CD14-positive monocyte (primary cell): ENCODE results near the gene COL25A1. TPM values are rescaled to one million over a fixed set of nuclear protein-coding genes. Genes with fewer than 3 reads are reported as not detected.

Source experiments
- DNase-seq, 3 donors: peaks; one replicate each; pipeline ENCODE4 v3.0.0-alpha.2; 2011 to 2022
- H2AFZ ChIP-seq: 2 replicates; pipeline ENCODE4 v1.6.0; 2012; ENCODE audit warnings: mild to moderate bottlenecking, low read depth, low read length, inconsistent platforms; ENCODE audit not compliant: insufficient read depth, poor library complexity, severe bottlenecking
- H3K27ac ChIP-seq, 2 donors: 1 replicate in 1 of 2; 2 replicates in 1 of 2; pipeline ENCODE4 v1.5.1; 2012 to 2013; ENCODE audit warnings: low read length in 2 of 2, control low read depth in 1 of 2, inconsistent platforms in 1 of 2, low read depth in 1 of 2, mild to moderate bottlenecking in 1 of 2
- H3K27me3 ChIP-seq, 2 donors: one replicate each; pipeline versions ENCODE4 v1.6.0 to v1.6.1; 2011 to 2013; ENCODE audit warnings: low read length in 2 of 2; ENCODE audit not compliant: control insufficient read depth in 2 of 2, insufficient read depth in 2 of 2
- H3K36me3 ChIP-seq, 2 donors: replicated peaks in 1 of 2; 1 replicate in 1 of 2; 2 replicates in 1 of 2; pipeline versions ENCODE4 v1.5.1 to v1.6.1; 2012 to 2013; ENCODE audit warnings: low read length in 2 of 2, control low read depth in 1 of 2, inconsistent platforms in 1 of 2, mild to moderate bottlenecking in 1 of 2; ENCODE audit not compliant: insufficient read depth in 2 of 2, control insufficient read depth in 1 of 2
- H3K4me1 ChIP-seq, 2 donors: 1 replicate in 1 of 2; 2 replicates in 1 of 2; pipeline versions ENCODE4 v1.5.1 to v1.6.1; 2012 to 2013; ENCODE audit warnings: low read length in 2 of 2, control low read depth in 1 of 2, inconsistent platforms in 1 of 2, mild to moderate bottlenecking in 1 of 2, moderate library complexity in 1 of 2; ENCODE audit not compliant: insufficient read depth in 2 of 2, control insufficient read depth in 1 of 2
- H3K4me2 ChIP-seq: replicated peaks from 2 replicates; pipeline ENCODE3; 2012; ENCODE audit warnings: low read length, moderate library complexity, mild to moderate bottlenecking; ENCODE audit not compliant: poor library complexity, severe bottlenecking; ENCODE audit errors: extremely low read depth
- H3K4me3 ChIP-seq, 3 experiments: fragments of 200-600 bp in 1 of 3; sonication (generic) in 1 of 3; replicated peaks in 1 of 3; 1 replicate in 2 of 3; 2 replicates in 1 of 3; pipeline ENCODE4 v1.5.1; 2011 to 2013; ENCODE audit warnings: low read length in 3 of 3, mild to moderate bottlenecking in 3 of 3, control low read depth in 2 of 3, low read depth in 2 of 3, inconsistent platforms in 1 of 3, moderate library complexity in 1 of 3
- H3K79me2 ChIP-seq: 2 replicates; pipeline ENCODE4 v1.6.0; 2012; ENCODE audit warnings: mild to moderate bottlenecking, control low read depth, inconsistent platforms, low read length, moderate library complexity; ENCODE audit not compliant: insufficient read depth
- H3K9ac ChIP-seq: 2 replicates; pipeline ENCODE4 v1.6.0; 2017; ENCODE audit warnings: low read length, mild to moderate bottlenecking; ENCODE audit not compliant: insufficient read depth, poor library complexity, severe bottlenecking
- H3K9me3 ChIP-seq, 2 donors: replicated peaks in 1 of 2; 1 replicate in 1 of 2; 2 replicates in 1 of 2; pipeline versions ENCODE4 v1.5.1 to v1.6.1; 2012 to 2013; ENCODE audit warnings: low read length in 2 of 2, control low read depth in 1 of 2; ENCODE audit not compliant: control insufficient read depth in 1 of 2, insufficient read depth in 1 of 2
- H4K20me1 ChIP-seq: 2 replicates; pipeline ENCODE4 v1.6.0; 2012; ENCODE audit warnings: mild to moderate bottlenecking, low read length, control low read depth, moderate library complexity; ENCODE audit not compliant: insufficient read depth
- H3K27ac Mint-ChIP-seq, 7 donors: one replicate each; pipeline ENCODE4 v1.8.0; 2020; ENCODE audit warnings: mild to moderate bottlenecking in 7 of 7, mixed read lengths in 7 of 7, moderate library complexity in 6 of 7, inconsistent platforms in 2 of 7
- H3K27me3 Mint-ChIP-seq, 3 donors: one replicate each; pipeline ENCODE4 v1.8.0; 2021 to 2022; ENCODE audit warnings: low read depth in 3 of 3, mild to moderate bottlenecking in 3 of 3, mixed read lengths in 3 of 3, moderate library complexity in 3 of 3, inconsistent platforms in 1 of 3
- H3K36me3 Mint-ChIP-seq, 2 donors: one replicate each; pipeline ENCODE4 v1.8.0; 2020; ENCODE audit warnings: mixed read lengths in 2 of 2, inconsistent platforms in 1 of 2, mild to moderate bottlenecking in 1 of 2
- H3K4me1 Mint-ChIP-seq: one replicate; pipeline ENCODE4 v1.8.0; 2020; ENCODE audit warnings: mild to moderate bottlenecking, mixed read lengths
- H3K4me3 Mint-ChIP-seq, 2 donors: one replicate each; pipeline ENCODE4 v1.8.0; 2020; ENCODE audit warnings: mild to moderate bottlenecking in 2 of 2, mixed read lengths in 2 of 2, moderate library complexity in 1 of 2
- H3K9me3 Mint-ChIP-seq, 7 donors: one replicate each; pipeline ENCODE4 v1.8.0; 2020 to 2022; ENCODE audit warnings: mixed read lengths in 7 of 7, mild to moderate bottlenecking in 6 of 7, moderate library complexity in 6 of 7, inconsistent platforms in 2 of 7
- WGBS: methylation state at CpG from one replicate; pipeline ENCODE4 v1.1.5; 2013; ENCODE audit warnings: missing lambda C conversion rate; ENCODE audit not compliant: insufficient coverage; 5-methylcytosine and 5-hydroxymethylcytosine counted together
- intact Hi-C, 2 donors: fragments of 100-400 bp; cut with micrococcal nuclease; formaldehyde crosslinking; loops; one replicate each; pipeline versions ENCODE4 v1.15.0 to v1.15.1; 2023
- polyA plus RNA-seq, 3 donors: library from polyadenylated mRNA; depleted of rRNA in 1 of 3; unstranded in 2 of 3; stranded (reverse) in 1 of 3; fragments of 300-500 nt in 2 of 3; fragments of >200 nt in 1 of 3; fragmentation: Illumina TruSeq in 2 of 3; gene quantifications; 1 replicate in 2 of 3; 2 replicates in 1 of 3; pipeline ENCODE4 v1.2.3, GENCODE V29; 2012 to 2021
- TF ChIP-seq, protein P1 (sequence below): fragments of 200-600 bp; IDR thresholded peaks from one replicate; pipeline ENCODE4 v1.8.0; 2022; ENCODE audit warnings: antibody characterized with exemption, mild to moderate bottlenecking

The COL25A1 gene
- polyA plus RNA-seq, 3 donors, result not detected

DNA sequence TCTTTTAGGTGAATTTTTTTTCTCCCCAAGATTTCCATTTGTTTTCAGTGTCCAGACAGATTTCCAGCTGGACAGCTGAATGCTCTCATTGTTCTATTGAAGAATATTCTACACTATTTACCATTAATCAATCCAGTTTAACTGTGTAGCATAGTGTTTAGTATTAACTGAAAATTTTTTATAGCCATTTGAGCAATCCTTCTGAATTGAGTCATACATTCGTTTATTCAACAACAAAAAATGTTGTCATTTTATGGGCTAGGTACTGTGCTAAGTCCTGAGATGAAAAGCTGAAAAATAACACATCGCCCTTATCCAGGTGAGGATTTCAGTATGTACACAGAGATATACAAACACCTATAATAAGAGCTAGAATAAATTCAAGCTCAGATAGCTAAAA lies 223.3 kb downstream of the COL25A1 start:
- no CpG with 5 or more reads among the region's 2 CpGs for WGBS
- Histone ChIP-seq H3K9ac (no peak overlapping the region), H3K4me3 (no peak overlapping the region), H2AFZ (no peak overlapping the region), H3K79me2 (no peaks in the 10 kb centered on the region), H3K4me2 (no peak overlapping the region), H3K36me3 (no peaks in the 10 kb centered on the region), H3K9me3 (no peaks in the 10 kb centered on the region), H3K27me3 (no peaks in the 10 kb centered on the region), H3K4me1 (no peaks in the 10 kb centered on the region), H4K20me1 (no peaks in the 10 kb centered on the region), H3K27ac (no peak overlapping the region)
- H3K4me1 Mint-ChIP-seq, result peaks cover 5% of the 10 kb centered on the region
- intact Hi-C loops, result no loop called here
- no peak for DNase-seq
- H3K9me3 Mint-ChIP-seq, result no peaks in the 10 kb centered on the region
- H3K27me3 Mint-ChIP-seq, result peaks cover 0 to 1% (median 0%) of the 10 kb centered on the region in 3 donors
- H3K36me3 Mint-ChIP-seq, result no peaks in the 10 kb centered on the region
- H3K27ac Mint-ChIP-seq, result no peak overlapping the region
- H3K4me3 Mint-ChIP-seq, result no peak overlapping the region
- TF ChIP-seq, protein P1, sequence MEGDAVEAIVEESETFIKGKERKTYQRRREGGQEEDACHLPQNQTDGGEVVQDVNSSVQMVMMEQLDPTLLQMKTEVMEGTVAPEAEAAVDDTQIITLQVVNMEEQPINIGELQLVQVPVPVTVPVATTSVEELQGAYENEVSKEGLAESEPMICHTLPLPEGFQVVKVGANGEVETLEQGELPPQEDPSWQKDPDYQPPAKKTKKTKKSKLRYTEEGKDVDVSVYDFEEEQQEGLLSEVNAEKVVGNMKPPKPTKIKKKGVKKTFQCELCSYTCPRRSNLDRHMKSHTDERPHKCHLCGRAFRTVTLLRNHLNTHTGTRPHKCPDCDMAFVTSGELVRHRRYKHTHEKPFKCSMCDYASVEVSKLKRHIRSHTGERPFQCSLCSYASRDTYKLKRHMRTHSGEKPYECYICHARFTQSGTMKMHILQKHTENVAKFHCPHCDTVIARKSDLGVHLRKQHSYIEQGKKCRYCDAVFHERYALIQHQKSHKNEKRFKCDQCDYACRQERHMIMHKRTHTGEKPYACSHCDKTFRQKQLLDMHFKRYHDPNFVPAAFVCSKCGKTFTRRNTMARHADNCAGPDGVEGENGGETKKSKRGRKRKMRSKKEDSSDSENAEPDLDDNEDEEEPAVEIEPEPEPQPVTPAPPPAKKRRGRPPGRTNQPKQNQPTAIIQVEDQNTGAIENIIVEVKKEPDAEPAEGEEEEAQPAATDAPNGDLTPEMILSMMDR, result no peak

DNA sequence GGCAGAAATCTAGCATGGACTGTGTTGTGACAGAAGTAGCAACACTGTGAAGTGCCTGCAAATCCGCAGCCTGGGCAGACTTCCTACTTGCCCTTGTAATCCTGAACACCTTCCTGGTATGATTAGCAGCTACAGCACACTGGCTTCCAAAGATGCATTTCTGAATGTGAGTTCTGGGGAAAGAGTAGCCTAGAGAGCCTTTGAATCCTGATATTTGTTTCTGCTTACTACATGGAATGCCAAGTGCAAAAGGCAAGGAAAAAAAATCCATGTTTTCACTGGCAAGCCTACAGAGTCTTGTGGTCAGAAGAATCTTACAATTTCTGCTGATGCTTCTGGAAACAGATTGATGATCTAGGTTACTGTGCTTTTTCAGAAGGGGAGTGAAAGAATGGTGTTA lies 223.7 kb downstream of the COL25A1 start:
- Histone ChIP-seq H3K27ac (no peak overlapping the region), H2AFZ (no peak overlapping the region), H3K27me3 (no peaks in the 10 kb centered on the region), H3K36me3 (no peaks in the 10 kb centered on the region), H3K4me2 (no peak overlapping the region), H3K9me3 (no peaks in the 10 kb centered on the region), H3K9ac (no peak overlapping the region), H3K4me3 (no peak overlapping the region), H3K4me1 (no peaks in the 10 kb centered on the region), H3K79me2 (no peaks in the 10 kb centered on the region), H4K20me1 (no peaks in the 10 kb centered on the region)
- no CpG with 5 or more reads among the region's 1 CpG for WGBS
- H3K4me3 Mint-ChIP-seq, result no peak overlapping the region
- H3K27ac Mint-ChIP-seq, result no peak overlapping the region
- TF ChIP-seq, protein P1, result no peak
- H3K36me3 Mint-ChIP-seq, result no peaks in the 10 kb centered on the region
- peaks cover 5% of the 10 kb centered on the region for H3K4me1 Mint-ChIP-seq
- H3K27me3 Mint-ChIP-seq, result peaks cover 0 to 1% (median 0%) of the 10 kb centered on the region in 3 donors
- no peaks in the 10 kb centered on the region for H3K9me3 Mint-ChIP-seq
- DNase-seq, result no peak
- intact Hi-C loops, result no loop called here
